SK-N-SH (cell line): ENCODE data around the gene TPSG1.

Experiments
- CHD2 ChIP-seq: fragments of 150-350 bp; IDR thresholded peaks from 2 replicates; pipeline ENCODE4 v1.6.1; 2018; ENCODE audit warnings: low read length; ENCODE audit not compliant: partially characterized antibody
- EP300 ChIP-seq, 2 experiments: IDR thresholded peaks; 2 replicates each; pipeline versions ENCODE4 v1.4.0 to v1.6.1; 2012; ENCODE audit warnings: borderline replicate concordance in 1 of 2, low read depth in 1 of 2, low read length in 1 of 2
- JUND ChIP-seq: IDR thresholded peaks from 2 replicates; pipeline ENCODE4 v1.4.0; 2012
- MXI1 ChIP-seq: IDR thresholded peaks from 2 replicates; pipeline ENCODE4 v1.6.1; 2012; ENCODE audit warnings: mild to moderate bottlenecking, low read depth, low read length, improper control_type of control experiment
- NFIC ChIP-seq: IDR thresholded peaks from 2 replicates; pipeline ENCODE4 v1.4.0; 2012; ENCODE audit warnings: borderline replicate concordance
- USF1 ChIP-seq: IDR thresholded peaks from 2 replicates; pipeline ENCODE4 v1.4.0; 2012; ENCODE audit warnings: low read depth, borderline replicate concordance
- TF ChIP-seq, protein P1 (sequence below): fragments of 200-600 bp; sonication (generic); IDR thresholded peaks from 2 replicates; pipeline ENCODE4 v1.6.1; 2017; ENCODE audit warnings: antibody characterized with exemption, mild to moderate bottlenecking, moderate library complexity
- TF ChIP-seq, protein P2 (sequence below): IDR thresholded peaks from 2 replicates; pipeline ENCODE4 v1.6.1; 2012; ENCODE audit warnings: mild to moderate bottlenecking, low read depth, low read length, moderate library complexity

- no peak for TF ChIP-seq MXI1
- no peak for TF ChIP-seq CHD2
- no peak for TF ChIP-seq JUND
- no peak for TF ChIP-seq EP300 (IDR thresholded peaks at IDR 0.05; ENCODE audit: borderline replicate concordance in 1 of 2, low read depth in 1 of 2, low read length in 1 of 2)
- TF ChIP-seq, protein P1, sequence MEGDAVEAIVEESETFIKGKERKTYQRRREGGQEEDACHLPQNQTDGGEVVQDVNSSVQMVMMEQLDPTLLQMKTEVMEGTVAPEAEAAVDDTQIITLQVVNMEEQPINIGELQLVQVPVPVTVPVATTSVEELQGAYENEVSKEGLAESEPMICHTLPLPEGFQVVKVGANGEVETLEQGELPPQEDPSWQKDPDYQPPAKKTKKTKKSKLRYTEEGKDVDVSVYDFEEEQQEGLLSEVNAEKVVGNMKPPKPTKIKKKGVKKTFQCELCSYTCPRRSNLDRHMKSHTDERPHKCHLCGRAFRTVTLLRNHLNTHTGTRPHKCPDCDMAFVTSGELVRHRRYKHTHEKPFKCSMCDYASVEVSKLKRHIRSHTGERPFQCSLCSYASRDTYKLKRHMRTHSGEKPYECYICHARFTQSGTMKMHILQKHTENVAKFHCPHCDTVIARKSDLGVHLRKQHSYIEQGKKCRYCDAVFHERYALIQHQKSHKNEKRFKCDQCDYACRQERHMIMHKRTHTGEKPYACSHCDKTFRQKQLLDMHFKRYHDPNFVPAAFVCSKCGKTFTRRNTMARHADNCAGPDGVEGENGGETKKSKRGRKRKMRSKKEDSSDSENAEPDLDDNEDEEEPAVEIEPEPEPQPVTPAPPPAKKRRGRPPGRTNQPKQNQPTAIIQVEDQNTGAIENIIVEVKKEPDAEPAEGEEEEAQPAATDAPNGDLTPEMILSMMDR = no peak
- TF ChIP-seq, protein P2, sequence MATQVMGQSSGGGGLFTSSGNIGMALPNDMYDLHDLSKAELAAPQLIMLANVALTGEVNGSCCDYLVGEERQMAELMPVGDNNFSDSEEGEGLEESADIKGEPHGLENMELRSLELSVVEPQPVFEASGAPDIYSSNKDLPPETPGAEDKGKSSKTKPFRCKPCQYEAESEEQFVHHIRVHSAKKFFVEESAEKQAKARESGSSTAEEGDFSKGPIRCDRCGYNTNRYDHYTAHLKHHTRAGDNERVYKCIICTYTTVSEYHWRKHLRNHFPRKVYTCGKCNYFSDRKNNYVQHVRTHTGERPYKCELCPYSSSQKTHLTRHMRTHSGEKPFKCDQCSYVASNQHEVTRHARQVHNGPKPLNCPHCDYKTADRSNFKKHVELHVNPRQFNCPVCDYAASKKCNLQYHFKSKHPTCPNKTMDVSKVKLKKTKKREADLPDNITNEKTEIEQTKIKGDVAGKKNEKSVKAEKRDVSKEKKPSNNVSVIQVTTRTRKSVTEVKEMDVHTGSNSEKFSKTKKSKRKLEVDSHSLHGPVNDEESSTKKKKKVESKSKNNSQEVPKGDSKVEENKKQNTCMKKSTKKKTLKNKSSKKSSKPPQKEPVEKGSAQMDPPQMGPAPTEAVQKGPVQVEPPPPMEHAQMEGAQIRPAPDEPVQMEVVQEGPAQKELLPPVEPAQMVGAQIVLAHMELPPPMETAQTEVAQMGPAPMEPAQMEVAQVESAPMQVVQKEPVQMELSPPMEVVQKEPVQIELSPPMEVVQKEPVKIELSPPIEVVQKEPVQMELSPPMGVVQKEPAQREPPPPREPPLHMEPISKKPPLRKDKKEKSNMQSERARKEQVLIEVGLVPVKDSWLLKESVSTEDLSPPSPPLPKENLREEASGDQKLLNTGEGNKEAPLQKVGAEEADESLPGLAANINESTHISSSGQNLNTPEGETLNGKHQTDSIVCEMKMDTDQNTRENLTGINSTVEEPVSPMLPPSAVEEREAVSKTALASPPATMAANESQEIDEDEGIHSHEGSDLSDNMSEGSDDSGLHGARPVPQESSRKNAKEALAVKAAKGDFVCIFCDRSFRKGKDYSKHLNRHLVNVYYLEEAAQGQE = no peak
- no peak for TF ChIP-seq NFIC
- TF ChIP-seq USF1 = no peak
These were observed 37.3 kb upstream of the TPSG1 start for GRCh38 chr16:1262210-1262845.
